Stimulated activated CD8-positive, alpha-beta memory T cell treated with anti-CD3 and anti-CD28 coated beads, Interleukin-15, amount 100 ng/mL, for 24 hours (primary cell): ENCODE results near the gene DOCK8.

ENCODE experiments used
- DNase-seq: peaks from one replicate; pipeline ENCODE4 v3.0.0-alpha.2; 2020; ENCODE audit warnings: low read depth

DOCK8 gene

DNA sequence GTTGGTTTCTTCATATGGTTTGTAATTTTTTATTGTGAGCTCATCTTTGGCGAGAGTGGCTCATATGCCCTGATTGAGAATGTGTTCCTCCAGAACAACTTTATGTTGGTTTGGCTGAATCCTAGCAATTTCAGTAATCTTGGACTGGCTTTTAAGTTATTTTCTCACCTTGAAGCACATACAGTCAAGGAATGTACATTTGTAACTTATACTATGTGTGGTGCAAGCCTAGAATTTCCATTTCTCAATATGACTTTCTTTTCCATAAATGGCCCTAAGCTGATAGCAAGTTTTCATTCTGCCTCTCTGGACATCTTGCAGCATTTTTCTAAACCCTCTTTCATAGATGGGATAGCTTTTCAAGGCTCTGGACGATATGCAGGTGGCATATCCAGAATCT is 247.5 kb downstream of the DOCK8 start:
- no peak for DNase-seq

DNA sequence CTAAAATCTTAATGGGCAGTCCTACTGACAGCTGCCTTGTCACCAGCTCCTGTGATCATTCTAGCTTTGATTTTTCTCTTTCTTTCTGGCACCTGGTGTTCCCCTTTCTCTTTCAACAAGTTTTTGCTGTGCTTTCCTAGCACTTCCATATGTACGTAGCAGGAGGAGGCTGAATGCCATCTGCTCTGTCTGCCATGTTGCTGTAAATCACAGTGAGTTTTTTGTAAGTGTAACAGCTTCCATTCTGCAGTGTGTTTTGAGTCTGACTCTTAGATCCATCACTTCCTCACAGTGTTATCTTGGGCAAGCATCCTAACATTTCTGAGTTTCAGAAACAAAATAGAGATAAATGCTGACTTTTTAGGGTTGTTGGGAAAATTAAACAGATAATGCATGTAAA is 247.9 kb downstream of the DOCK8 start:
- no peak for DNase-seq

DNA sequence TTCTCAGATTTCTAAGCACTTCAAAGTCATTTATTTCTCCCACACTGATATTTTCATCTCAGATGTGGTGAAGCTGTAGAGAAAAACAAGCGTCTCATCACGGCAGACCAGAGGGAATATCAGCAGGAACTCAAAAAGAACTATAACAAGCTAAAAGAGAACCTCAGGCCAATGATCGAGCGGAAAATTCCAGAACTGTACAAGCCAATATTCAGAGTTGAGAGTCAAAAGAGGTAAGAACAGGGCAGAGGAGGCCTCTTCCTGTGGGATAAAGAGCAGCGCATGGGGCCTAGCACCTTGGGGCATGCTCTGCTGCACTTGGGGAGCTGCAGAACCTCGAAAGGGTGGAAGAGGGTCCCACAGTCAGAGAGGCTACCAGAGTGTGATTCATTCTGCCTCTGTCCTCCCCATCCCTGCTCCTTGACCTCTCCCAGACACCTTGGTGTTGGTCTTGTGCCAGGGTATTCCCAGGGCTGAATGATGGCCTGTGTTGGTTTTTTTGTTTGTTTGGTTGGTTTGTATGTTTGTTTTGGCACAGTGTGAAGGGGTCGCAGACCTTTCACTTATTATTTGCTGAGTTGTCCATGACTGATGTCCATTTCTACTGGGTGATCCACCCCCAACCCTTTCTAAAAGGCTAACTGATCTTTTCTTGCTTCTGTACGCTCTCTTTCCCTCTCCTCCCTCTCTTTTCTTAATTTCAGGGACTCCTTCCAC is 248.9 kb downstream of the DOCK8 start:
- no peak for DNase-seq

DNA sequence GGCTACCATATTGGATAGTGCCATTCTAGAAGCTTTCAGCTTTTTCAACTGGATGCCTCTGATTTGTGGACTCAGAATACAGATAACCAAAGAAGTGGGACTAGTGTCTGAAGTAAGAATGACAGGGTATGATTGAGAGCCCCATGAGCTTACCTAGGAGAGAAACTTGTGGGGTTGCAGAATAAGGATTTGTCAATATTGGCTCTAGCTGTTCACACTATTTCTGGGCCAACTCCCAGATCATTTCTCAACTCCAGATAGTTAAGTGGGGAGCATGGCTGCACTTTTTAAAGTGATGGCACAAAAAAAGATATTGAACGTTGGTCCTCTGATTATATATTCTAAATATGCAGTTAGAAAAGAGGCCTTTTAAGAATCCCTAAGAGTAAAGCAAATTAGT is 252.1 kb downstream of the DOCK8 start:
- no peak for DNase-seq

DNA sequence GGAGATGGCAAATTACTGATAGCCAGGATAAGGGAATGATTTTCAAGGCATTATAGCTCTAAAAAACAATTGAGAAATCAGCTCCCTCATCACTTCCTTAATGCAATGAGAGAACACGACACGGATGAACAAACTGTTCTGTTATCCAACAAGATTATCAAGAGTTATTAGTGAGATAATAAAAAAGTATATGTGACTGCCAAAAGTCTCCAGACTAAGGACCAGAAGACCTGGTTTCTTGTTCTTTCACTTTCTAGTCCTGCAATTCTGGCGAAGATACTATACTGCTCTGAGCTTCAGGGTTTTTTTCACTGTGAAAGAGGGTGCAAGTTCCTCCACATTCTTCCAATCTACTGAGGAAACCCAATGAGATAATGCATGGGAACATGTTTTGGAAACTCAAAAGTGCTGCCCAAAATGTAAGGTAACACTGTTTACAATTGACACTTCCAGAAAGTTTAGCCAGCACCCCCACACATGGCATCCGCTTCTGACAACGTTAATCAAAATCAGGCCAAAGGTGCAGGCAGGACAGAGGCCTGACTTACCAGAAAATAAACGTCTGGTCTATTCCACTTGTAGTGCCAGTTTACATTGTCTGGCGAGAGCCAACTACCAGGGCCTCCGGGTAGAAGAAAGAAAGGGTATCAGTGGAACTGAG is 254.2 kb downstream of the DOCK8 start:
- no peak for DNase-seq

DNA sequence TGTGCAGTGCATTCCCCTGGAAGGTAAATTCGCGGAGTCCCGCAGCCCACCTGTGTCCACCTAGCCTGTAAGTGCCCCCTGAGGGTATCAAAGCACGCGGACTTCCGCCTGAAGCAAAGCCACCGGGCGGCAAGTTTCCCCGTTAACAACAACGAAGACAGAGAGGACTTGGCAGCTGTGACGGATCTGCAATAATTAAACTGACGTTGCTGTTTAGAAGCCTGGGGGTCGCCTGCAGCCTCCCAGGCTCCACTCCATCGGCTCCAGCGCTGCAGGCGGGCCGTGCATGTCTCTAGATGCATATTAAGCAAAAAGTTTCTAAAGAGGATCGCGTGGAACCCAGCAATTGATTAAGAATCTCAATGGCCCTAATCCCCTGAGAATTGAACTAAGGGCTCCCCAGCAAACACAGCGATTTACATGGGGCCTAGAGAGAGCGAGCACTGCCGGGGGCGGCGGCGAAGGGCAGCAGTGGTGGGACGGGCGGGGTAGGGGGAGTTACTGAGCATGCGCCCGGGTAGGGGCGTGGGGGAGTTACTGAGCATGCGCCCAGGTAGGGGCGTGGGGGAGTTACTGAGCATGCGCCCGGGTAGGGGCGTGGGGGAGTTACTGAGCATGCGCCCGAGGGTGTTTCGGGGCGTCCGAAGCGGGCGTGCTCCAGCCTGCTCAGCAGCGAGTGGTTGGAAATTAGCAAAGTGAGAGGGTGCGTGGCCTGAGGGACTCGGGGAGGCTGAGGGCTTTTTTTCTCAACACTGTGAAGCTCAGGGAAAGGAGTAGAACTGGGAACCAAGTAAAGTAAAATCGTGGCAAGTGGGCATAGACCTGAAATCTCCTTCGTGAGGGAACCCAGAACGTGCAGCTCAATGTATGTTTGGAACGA is 255.2 kb downstream of the DOCK8 start:
- peak; percentile 62 for DNase-seq

DNA sequence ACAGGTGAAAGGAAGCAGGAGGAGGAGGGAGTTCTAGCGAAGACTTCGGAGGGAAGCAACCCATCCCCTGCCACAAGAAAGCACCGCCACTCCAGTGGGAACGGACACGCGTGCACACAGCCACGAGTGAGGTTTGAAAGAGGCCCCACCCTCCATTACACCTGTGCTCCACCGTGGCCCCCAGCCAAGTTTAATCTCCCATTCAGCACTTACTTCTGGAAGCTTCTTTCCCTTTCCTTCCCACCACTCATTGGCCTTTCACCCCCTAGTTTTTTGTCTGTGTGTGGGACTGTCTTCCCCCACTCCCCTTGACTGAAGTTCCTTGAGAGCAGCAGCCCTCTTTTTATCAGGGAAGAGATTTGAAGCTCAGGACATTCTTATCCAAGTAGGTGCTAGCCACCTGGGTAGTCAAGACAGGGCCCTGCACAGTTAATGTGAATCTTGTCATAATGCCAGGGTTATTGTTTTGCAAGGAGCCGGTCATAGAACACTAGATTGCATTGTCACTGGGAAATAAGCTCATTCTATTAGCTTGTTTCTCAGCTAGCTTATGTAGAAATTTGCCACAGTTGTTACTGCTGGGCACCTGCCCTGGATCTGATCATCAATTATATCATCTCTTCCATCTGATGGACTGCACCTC is 256.0 kb downstream of the DOCK8 start:
- no peak for DNase-seq

DNA sequence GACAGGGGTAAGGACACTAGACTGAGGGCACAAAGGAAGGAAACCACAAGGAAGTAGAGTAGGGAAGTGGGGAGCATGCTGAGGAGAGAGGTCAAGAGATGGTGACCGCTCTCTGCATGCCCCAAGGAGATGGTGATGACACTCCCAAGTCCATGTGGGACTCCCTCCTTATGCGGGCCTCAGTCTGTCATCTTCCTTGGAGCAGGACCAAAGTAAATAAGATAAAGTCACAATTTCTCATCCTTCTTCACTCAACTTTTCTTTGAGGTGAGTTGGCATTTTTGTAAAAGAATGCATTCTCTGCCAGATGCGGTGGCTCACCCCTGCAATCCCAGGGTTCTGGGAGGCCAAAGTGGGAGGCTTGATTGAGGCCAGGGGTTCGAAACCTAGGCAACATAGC is 256.7 kb downstream of the DOCK8 start:
- DNase-seq, result no peak

DNA sequence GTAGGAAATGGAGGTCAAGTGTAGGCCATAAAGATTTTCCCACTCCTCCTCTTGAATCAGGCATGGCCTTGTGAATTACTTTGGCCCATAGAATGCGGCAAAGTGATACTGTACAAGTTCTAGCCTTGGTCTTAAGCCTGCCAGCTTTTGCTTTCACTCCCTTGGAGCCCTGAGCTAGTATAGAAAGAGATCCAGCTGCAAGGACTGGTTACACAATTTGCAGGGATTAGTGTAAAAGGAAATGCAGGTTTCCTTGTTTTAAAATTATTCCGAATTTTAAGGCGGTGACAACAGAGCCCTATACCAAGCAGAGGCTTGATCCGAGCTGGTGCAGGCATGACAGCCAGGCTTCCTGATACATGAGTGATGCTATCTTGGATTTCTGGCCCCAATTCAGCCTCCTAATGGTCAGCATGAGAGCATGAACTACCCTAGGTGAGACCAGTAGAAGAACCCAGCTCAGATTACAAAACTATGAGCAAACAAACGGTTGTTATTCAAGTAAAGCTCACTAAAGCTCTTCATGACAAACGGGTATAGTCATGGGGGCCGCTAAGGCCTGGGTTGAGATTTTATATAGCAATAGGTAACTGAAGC is 257.9 kb downstream of the DOCK8 start:
- no peak for DNase-seq

DNA sequence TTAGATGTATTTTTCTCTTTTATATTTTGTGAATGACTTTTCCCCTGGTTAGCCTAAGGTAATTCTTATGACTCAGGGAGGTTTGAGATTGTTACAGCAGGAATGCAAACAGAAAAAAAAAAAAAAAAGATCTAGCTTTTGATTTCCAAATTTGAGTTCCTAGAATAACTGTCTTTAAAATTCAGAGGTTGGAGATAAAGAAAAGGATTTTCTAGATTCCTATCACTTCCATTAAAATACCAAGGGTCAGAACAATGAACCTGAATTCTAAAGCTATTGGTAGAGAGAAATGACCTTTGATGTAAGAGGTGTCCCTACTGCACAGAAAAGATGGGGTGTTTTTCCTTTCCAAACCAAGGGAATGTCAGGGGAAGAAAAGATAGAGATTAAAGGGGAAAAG is 262.5 kb downstream of the DOCK8 start:
- DNase-seq, result no peak

DNA sequence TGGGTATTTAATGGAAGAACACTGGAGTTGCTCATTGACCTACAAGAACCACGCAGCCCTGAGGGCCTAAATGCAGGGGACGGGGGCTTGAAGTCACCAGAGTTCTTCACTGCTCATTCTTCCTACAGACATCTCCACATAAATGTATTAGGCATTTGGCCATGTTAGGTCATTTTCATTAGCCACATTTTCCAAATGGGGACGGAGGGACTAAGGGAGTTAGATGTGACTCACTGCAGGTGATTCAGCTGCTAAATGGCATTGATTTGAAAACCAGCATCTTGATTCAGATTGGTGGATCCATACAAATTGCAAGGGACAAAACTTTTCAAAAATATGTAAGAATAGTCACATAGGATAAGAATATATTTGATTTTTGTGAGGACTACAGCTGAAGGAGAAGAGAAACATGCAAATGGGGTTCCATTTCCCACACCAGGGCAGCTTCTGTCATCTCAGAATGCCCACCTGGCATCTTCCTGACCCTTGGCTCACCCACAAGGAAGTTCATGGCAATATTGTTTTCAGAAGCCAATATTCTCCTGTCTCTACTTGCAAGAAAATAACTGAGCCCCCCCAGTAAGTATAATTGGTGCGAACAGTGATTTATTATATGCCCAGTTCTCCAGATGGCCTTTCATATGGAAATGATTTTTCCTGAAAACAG is 264.8 kb downstream of the DOCK8 start:
- DNase-seq, result no peak

DNA sequence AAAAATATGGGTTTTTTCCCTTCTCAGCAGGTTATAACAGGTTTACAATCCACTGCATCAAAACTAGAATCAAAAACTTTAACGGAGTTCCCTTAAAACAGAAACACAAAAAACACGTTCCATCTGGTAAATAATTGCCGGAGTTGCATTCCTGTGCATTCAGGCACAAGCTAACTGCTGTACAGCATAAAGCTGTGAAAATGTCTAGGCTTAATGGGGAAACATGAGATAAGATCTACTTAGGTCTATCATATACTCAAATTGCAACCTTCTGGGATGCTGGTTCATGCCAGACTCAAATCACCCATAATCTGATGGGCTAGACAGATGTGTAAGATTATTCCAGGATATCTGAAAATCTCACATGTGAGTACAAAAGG is 265.3 kb downstream of the DOCK8 start:
- no peak for DNase-seq

DNA sequence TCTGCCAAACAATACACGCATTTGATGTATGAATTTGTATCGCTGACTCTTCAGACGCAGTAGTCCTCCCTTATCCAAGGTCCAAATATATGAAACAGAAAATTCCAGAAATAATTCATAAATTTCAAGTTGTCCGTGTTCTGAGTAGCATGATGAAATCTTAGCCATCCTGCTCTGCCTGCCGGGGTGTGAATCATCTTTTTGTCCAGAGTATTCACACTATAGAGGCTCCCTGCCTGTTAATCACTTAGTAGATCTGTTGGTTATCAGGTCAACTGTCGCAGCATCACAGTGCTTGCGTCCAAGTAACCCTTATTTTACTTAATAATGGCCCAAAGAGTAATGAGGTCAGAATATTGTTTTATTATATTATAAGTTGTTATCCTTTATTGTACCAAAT is 268.1 kb downstream of the DOCK8 start:
- DNase-seq, result no peak

DNA sequence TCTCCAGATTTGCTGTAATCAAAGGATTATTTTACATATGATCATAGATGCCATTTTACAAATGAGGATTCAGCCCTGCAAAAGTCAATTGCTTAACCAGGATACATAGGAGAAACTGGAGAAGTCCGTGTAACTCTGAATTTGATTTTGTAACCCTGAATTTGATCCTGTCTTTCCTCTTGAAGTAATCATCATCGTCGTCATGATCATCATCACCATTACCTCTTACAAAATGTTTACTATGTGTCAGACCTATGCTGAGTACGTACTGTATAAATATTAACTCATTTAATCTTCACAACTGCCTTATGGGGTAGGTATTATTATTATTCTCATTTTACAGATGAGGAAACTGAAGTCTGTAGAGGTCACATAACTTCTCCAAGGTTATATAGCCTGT is 271.5 kb downstream of the DOCK8 start:
- no peak for DNase-seq

DNA sequence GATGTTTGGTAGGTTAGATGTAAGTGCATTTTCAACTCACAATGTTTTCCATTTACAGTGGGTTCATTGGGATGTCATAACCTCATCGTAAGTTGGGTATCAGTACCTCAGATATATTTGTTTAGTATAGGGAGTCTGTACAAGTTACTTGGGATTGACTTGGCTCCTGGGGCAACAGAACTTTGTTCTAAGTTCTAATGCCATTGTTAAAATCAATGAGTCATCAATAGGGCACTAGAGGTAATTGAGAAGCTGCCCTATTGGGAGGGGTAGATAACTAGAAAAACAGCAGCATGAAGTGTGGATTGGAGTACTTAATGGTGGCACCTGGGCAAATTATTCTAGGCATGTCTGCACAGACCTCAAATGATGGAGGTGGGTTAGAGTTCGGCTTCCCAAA is 272.8 kb downstream of the DOCK8 start:
- no peak for DNase-seq

DNA sequence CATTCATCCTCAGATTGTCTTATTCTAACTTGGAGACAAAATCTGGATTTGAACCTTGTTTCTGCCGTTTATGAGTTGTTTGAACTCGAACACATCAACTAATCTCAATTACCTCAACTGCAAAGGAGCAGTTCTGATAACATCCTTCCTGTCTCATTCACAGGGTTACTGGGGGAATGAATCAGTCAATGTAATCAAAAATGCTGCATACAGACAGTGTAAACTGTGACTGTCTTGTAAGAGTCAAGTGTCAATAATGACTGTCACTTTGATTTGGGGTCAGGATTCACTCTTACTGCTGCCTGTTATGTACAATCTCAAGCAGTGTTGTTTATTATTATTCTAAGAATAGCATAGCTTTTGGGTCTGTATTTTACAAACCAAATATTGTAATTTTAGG is 273.8 kb downstream of the DOCK8 start:
- no peak for DNase-seq

DNA sequence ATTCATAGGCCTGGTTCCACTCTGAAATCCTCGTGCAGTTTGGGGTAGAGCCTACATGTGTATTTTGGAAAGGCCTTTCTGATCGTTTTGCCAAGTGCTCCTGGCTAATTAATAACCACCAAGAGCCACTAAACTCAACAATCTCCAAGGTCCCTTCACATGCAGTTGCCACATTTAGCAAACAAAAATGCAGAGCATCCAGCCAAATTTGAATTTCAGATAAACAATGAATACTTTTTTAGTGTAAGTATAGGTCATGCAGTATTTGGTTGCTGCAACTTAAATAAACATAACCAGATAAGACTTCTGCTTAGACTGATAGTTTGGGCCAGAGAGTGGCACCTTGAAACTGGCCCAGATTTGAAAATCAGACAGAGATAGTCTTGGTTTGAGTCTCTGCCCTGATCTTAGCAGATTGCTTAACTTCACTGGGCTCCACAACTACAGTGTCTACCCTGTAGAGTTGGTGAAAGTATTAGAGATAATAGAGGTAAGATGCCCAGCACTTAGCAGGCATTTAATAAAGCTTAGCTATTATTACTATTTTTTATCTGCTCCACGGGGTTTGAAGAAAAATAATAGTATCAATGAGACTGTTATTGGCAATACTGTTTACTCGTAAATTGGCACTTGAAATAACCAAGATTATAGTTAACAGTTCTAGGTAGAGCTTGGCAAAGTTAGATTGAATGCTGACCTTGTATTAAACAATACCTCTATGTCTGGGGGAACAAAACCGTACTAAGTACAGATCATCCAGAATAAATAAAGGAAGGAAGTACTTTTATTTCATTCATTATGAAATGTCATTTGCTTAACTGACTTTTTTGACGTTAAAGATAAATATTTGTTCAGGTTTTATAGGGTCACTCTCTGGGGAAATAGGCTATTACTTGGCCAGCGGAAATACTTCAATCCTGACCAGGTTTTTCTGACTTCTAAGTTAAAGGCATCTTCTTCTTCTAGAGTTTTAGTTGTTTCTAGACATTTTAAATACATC is 274.8 kb downstream of the DOCK8 start:
- no peak for DNase-seq

DNA sequence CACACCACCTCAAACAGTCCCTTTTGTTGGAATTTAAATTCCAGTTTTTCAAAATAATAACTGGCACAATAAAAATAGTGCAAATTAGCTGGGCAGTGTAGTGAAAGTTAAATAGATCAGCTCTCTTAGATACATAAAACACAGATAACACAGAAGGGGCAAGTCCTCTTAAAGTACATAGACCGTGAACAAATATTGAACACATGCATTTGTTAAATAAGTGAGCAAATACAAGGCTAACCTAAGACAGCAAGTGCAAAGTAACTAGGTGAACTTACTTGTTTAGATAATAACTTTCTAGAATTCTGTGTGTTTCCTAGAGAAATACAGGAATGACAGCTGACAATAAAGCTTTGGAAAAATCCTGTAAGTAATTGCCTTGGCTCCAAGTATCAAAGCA is 280.1 kb downstream of the DOCK8 start:
- DNase-seq, result no peak

DNA sequence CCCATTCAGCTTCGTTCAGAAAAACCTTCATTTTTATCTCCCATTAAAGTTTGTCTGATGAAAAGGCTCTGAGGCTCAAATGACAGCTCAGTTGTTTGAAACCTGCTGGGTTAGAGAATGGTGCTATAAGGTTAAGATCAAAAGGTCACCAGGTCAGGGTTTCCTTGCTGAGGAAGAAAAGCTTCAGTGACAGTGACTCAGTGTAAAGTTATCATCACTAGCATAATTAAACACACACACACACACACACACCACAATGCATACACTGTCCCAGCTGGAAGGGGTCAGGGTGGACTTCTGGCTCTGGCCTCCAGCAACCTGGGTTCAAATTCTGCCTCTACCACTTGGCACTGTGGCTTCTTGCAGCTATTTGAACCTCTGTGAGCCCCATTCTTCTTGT is 281.1 kb downstream of the DOCK8 start:
- no peak for DNase-seq

DNA sequence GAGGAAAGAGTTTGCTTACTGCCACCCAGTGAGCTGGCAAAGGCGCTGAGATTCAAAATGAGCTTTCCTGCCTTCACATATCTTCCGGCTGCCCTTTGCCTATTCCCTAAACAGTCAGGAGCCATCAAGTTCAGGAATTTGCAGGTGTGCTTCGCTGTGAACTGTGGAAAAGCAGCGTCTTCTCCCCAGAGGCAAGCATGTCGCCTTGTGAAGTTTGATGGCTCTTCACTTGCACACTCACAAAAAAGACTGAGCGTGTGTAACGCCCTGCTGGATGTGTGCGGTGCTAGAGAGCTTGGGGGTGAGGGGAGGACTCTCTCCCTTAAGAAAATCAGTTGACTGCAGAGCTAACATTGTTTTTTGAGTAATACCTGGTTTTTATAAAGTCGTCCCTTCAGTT is 288.7 kb downstream of the DOCK8 start:
- no peak for DNase-seq
